WTC11 (cell line): Measurements from ENCODE around the gene TCF3.
A peak's percentile ranks its signal among the peaks of the same experiment; 100 is the strongest.

ENCODE experiments used
- CTCF ChIP-seq: fragments of 200-600 bp; IDR thresholded peaks from 2 replicates; pipeline ENCODE4 v1.8.0; 2022; ENCODE audit warnings: antibody characterized with exemption
- E2F4 ChIP-seq: sonication (generic); formaldehyde crosslinking; IDR thresholded peaks from 2 replicates; pipeline ENCODE4 v1.8.1; 2022; ENCODE audit warnings: low read depth, mild to moderate bottlenecking, moderate library complexity, missing genetic modification reagents, borderline replicate concordance
- EMX1 ChIP-seq: fragments of 250-450 bp; sonication (Bioruptor Pico); IDR thresholded peaks from 2 replicates; pipeline ENCODE4 v1.8.0; 2021; ENCODE audit warnings: mild to moderate bottlenecking
- IRF1 ChIP-seq: sonication (generic); formaldehyde crosslinking; IDR thresholded peaks from 2 replicates; pipeline ENCODE4 v1.8.0; 2023; ENCODE audit warnings: missing genetic modification reagents
- JUN ChIP-seq: sonication (generic); formaldehyde crosslinking; IDR thresholded peaks from 2 replicates; pipeline ENCODE4 v1.8.0; 2023; ENCODE audit warnings: mild to moderate bottlenecking, missing genetic modification reagents
- MAX ChIP-seq: sonication (generic); formaldehyde crosslinking; IDR thresholded peaks from 2 replicates; pipeline ENCODE4 v1.8.0; 2022; ENCODE audit warnings: mild to moderate bottlenecking, missing genetic modification reagents
- ZMAT4 ChIP-seq: fragments of 250-450 bp; sonication (Bioruptor Pico); IDR thresholded peaks from 2 replicates; pipeline ENCODE4 v1.9.0; 2021; ENCODE audit warnings: mild to moderate bottlenecking

- TF ChIP-seq CTCF (no peak), E2F4 (CRISPR knock-in tag) (no peak), MAX (CRISPR knock-in tag) (peak; percentile 27; the same call in 1 of the 2 replicates), IRF1 (no peak), JUN (CRISPR knock-in tag) (no peak), EMX1 (CRISPR knock-in tag) (0 out of 2 replicates have a peak, but pooled peaks have one; percentile 28), ZMAT4 (no peak)
Observed at GRCh38 chr19:1590641-1591397, 61.6 kb downstream of the TCF3 start.
